HG03432 (cell line): Measurements from ENCODE around the gene OR51B5.
"Not testable (repeated sequence)": the region's sequence is repeated elsewhere in the genome, so short reads cannot be mapped to it uniquely, and the experiment has no call there.

Experiments
- ATAC-seq: cut with Tn5 transposase; IDR thresholded peaks from one replicate; pipeline ENCODE4 v1.9.1; 2021; ENCODE audit warnings: mild to moderate bottlenecking, moderate library complexity; ENCODE audit not compliant: unreplicated experiment

OR51B5 gene, protein sequence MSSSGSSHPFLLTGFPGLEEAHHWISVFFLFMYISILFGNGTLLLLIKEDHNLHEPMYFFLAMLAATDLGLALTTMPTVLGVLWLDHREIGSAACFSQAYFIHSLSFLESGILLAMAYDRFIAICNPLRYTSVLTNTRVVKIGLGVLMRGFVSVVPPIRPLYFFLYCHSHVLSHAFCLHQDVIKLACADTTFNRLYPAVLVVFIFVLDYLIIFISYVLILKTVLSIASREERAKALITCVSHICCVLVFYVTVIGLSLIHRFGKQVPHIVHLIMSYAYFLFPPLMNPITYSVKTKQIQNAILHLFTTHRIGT

DNA sequence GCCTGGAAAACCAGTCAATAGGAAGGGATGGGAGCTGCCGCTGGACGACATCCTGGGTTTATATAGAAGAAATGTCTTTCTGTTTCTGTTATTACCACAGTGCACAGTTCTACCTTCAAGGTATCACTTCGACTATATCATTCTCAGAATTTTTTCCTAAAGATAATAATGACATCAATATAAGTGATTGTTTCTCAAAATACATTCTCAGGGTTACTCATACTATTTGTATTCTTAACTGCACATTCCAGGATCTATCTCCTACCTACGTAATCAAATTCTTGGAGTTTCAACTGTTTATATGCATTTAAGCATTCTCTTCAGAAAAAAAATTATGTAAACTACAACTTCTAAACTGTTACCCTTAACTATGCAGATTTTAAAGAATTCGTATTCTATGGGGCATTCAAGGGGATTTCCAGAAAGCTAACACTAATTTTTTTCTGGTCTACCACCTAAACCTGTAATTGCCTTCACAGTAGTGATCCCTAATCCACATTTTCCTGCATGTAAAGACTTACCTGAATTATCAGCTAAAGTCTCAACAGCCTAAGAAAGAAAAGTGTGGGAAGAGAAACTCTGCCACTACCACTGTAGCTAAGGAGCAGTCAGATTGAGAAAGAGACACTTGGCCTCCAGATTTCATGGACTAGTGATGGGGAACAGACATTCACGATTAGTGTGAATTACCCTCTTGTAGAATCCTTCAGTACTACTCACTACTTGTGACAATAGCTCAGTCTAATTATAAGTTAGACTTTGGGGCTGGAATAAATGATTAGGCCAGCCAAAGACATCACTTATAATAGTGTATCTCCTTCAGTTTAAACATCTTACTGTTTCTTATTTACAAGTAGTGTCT is at the start of gene OR51B5:
TSS of gene OR51B5 (minus strand) at position 51 of the 862 bp plus-strand sequence. CDS start at position 51, 0 bp downstream.
- ATAC-seq = no peak

DNA sequence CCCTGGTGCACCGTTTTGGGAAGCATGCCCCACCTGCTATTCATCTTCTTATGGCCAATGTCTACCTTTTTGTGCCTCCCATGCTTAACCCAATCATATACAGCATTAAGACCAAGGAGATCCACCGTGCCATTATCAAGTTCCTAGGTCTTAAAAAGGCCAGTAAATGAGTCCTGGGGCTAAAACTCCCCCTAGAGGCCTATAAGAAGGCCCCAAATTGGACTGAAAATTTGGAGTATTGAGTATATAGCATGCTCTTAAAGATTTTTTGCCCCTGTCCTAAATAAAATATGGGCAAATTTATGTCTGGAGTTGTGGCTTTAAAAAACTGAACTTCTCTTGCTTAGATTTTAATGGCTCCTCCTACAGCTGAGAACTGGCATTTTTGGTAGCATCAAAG is 46.9 kb upstream of the OR51B5 start:
- no peak for ATAC-seq

DNA sequence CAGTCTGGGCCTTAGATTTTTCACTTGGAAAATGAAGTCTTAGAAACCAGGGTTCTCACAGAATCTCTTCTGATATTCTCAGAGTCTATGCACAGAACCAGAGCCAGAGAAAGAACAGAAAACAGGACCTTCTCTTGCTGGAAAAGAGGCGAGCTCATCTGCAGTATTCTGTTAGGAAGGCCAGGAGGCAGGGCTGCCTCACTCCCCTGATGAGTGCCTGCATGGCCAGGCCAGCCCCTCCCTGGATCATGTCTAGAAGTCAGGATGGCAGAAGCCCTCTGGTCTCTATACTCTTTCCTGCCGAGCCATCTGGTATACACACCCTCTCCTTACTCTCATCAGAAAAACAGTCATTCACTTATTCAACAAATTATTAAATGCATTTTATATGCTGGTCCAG is 41.0 kb upstream of the OR51B5 start:
- ATAC-seq = no peak

DNA sequence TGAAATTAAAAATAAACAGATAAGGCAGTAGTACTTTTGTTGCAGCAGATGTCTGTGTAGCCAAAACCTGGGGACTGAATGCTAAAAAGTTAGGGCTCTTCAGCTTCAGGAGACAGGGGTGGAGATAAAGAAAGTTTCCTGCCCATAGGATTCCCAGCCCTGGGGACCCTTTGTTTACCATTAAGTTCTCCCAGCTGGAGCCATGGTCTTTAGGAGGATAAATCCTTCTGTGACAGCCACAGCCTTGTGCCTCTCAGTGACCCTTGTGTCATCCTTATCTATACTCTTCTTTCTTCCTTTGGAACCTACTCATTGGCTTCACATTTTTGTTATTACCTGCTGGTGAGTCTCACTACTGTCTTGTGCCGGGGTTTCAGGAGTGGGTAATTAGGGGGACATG is 40.3 kb upstream of the OR51B5 start, which contains the start of gene OR51M1:
TSS of gene OR51M1 (plus strand) at position 237 of the 400 bp plus-strand sequence. CDS start 5,587 bp downstream, outside the sequence.
- no peak for ATAC-seq

DNA sequence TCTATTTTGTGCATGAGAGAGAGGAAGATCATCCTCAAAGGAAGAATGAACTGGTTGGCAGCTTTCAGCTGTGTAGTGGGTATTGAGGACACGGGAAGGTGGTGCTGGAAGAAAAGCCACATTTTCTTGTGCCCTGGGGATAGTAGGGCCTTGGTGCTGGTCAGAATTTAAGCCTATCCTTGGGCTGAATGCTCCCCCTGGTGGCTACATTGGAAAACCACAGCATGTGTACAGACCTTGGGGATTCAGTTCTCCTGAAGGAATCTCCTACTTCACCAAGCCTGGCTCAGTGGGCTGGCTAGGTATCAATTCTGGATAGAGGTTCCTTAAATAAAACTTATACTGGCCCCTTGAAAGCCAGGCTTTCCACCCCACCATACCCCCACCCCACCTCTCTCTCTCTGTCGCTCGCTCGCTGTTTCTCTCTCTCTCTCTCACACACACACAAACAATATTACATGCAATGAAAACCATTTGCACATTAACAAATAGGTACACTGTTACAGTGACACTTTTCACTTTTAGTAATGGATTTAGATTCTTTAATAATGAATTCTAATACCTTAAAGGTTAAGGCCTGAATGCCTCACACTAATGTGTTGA is 37.5 kb upstream of the OR51B5 start:
- peak; percentile 92 for ATAC-seq

DNA sequence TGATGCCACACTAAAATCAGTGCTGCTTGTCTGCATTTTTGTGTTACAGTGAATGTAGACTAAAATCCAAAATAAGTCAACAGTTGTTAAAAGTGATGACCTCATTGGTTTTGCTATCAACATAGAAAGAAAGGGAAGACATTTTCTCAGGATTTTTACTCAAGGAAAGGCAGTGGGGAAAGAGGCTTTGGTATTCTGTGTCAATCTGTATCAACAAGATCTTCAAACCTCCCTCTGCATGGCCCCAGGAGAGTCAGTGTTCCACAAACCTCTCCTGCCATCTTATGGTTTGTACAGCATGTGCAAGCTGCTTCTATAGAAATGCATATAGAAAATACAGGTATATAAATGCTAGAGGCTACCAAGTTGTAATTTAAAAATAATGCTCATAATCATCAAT is 26.5 kb upstream of the OR51B5 start:
- peak; percentile 45 for ATAC-seq

DNA sequence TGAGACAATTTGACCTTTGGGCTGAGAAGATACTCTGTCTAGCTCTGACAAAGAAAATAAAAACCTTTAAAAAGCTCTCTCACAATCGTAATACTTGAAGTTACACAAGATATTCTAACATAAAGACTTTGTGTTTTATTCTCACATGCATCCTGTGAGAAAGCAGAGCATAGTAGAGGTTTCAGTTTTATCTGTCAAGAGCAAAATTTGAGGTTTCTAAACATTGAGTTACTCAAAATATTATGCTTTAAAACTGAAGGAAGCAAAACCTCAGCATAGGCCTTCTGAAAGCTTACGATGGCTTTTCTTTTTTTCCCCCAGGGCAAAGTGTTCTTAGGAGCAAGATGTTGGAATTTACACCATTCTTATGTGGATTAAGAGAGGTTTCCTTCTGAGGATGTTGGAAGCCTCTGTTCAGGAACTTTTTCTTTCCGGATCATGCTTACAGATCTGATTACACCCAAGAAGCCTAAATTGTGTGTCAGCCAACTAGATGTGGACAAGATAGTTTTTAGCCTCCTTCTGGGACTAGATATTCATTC is 25.2 kb upstream of the OR51B5 start:
- ATAC-seq = peak; percentile 44

DNA sequence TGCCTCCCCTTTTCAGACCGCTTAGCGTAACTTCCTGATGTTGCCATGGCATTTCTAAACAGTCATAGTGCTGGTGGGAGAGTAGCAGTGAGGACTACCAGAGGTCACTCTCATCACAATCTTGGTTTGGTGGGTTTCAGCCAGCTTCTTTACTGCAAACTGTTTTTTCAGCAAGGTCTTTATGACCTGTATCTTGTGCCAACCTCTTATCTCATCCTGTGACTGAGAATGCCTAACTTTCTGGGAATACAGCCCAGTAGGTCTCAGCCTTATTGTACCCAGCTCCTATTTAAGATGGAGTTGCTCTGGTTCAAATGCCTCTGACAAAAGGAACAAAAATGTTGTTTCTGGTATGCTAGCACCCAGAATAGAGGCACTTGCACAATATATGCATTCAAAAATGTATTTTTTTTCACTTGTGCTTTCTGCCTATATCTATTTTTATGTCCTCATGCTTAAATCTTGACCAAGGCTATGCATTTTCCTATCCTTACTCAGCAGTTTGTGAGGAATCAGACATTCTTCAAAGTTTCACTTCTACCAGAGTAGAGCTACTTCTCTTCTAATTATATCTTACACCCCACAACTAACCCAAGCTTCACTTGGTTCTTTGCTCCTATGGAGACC is 24.2 kb upstream of the OR51B5 start:
- ATAC-seq = no peak

DNA sequence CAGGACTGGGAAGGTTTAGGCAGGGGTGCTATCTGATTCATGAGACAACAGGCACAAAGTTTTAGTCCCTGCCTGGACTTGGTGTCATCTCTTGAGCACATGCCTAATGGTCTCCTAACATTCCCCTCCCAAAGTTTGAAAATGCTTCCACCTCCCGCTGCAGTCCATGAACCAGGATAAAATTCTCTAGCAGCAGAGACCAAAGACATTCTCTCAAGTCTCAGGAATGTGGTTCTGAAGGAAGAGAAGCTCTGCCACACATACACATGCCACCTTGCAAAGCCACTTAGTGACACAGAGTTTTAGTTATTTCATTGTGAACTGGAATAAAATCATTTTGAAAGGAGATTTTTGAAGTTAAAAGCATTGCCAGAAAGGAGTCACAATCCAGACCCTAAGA is 23.5 kb upstream of the OR51B5 start:
- ATAC-seq = no peak

DNA sequence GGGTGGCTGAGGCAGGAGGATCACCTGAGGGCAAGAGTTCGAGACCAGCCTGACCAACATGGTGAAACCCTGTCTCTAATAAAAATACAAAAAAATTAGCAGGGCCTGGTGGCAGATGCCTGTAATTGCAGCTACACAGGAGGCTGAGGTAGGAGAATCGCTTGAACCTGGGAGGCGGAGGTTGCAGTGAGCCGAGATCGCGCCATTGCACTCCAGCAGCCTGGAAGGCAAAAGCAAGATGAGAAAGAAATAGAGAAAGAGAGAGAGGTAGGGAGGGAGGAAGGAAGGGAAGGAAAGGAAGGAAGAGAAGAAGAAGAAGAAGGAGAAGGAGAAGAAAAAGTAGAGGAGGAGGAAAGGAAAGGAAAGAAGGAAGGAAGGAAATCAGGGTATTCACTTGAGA is 23.0 kb upstream of the OR51B5 start:
- not testable (repeated sequence) for ATAC-seq

DNA sequence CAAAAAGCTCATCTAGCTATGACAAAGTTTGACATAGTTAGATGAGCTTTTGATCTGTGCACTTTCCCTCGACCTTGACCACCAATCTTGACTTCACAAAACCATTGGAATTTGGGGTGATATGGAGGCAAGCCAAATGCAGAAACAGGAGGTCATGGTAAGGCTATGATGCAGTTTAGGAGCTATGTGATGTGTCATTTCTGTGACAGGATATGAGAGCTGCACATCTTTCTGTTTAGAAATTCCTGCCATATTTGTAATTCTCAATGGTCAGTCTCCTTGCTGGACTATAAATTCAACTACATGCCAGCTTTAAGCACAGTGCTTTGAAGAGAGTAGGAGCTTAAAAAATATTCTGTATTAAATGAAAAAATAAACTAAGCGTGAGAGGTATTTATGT is 20.9 kb upstream of the OR51B5 start:
- no peak for ATAC-seq

DNA sequence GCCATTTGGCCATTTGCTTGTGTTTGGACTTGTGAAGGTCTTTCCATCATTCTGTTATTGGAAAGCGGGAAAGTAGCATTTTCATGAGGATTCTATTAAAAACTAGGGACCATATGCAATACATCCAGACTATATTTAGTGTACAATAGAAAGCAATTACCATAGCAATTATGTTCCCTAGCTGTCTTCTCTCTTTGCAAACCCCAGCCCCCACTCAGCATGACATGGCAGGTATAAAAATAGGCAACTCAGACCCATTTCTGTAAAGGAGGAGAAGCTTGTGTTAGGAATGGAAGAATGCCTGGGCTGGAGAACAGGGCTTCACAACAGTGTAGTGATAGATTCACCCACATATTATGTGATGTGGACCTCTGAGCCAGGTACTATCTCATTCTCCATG is 20.4 kb upstream of the OR51B5 start:
- ATAC-seq = no peak

DNA sequence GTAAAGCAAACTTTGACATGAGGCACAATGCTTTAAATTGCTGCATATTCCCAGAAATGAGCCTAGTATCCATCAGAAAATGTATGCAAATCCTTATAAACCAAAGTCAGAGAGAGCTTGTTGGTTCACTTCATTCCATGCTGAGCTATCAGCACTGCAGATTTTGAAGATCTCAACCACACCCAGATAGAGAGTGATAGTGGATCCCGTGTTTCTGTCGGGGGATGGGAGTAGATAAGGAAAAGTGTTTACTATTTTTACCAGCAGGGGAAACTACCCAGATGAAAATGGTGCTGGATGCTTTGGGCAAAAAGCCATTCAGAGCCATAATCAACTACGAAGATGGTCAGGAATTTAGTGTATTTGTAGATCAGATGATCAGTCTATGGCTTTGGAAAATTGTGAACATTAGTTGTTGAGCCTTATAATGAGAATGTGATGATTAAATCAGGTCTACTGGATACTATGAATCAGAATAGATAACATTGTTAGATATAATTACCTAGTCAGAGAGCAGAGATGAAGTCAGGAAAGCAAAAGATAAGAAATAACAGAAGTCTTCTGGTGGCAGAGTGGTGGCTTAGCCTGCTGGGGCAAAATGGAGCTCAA is 18.8 kb upstream of the OR51B5 start:
- no peak for ATAC-seq

DNA sequence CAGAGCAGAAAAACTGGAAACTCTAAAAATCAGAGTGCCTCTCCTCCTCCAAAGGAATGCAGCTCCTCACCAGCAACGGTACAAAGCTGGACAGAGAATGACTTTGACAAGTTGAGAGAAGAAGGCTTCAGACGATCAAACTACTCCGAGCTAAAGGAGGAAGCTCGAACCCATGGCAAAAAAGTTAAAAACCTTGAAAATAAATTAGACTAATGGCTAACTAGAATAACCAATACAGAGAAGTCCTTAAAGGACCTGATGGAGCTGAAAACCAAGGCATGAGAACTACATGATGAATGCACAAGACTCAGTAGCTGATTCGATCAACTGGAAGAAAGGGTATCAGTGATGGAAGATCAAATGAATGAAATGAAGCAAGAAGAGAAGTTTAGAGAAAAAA is 12.7 kb upstream of the OR51B5 start:
- ATAC-seq = not testable (repeated sequence)

DNA sequence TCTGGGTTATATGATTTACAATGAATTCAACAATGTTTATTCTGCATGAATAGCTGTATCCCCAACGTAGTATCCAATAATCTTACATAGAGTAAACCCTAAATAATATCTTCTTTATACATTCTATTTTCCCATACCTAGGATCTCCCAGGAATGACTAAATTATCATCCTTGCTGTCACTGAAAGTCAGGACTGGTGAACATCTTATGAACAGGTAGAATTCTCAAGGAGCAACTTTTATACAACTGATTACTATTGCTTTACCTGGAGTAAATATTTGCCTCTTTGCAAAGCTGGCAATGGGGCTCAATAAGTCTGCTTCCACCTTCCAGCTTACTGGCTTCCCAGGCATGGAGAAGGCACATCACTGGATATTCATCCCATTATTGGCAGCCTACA is 7.9 kb upstream of the OR51B5 start, which contains the start of gene OR51B6:
TSS of gene OR51B6 (plus strand) at position 301 of the 400 bp plus-strand sequence. CDS start at position 301, 0 bp downstream.
- ATAC-seq = no peak

DNA sequence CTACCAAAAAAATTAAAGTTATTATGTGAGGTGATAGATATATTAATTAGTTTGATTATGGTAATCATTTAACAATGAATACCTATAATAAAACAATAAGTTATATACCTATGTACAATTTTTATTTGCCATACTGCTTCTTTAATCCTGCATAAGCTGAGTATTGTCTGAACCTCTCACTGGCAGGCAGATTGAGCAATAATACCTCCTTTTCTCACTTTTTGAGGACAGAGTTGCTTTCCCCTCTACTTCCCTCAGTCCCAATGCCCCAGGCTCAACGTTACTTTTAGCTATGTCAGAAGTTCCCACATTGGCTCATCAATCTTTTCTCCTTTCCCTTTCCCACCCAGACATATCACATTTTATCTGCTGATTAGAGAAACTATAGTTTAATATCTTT is 6.2 kb upstream of the OR51B5 start:
- ATAC-seq = no peak

DNA sequence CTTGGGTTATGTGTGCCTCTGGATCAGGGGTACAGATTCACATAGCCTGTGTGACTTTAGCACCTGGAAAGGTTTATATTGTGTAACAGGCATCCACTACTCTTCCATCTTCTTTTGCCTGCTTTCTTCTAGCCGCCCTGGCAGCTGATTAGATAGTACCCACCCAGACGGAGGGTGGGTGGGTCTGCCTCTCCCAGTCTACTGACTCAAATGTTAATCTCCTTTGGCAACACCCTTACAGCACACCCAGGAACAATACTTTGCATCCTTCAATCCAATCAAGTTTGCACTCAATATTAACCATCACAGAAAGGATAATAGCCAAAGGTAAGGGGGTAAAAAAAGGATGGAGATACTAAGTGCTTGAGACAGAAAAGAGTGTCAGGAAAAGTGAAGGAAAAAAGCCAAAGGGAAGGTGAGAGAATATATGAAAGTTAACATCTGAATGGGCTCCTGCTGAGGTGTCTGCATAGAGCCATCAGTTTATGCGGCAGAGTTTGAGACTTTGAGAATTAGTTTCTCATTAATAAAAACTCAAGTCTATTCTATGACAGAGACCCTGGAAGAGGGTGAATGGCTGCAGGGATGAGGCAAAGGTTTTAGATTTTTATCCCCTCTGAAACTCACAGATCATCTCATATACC is 5.3 kb upstream of the OR51B5 start:
- ATAC-seq = no peak

DNA sequence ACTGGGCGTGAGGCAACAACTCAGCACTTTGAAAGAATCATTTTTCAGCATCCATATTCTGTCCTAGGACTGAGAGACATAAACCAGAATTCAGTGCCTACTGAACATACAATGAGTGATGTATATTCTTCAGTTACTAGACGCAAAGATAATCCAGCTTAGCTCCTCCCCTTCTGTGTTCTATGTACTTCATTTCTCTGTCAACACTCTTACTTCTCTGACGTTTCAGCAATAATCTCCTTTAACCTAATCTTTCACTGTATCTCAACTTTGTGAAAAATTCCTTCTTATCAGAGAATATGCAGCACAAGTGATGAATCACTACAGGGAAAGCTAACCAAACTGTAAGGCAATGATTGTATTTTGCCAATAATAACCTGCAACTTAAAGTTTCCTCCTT is 2.5 kb upstream of the OR51B5 start:
- no peak for ATAC-seq

DNA sequence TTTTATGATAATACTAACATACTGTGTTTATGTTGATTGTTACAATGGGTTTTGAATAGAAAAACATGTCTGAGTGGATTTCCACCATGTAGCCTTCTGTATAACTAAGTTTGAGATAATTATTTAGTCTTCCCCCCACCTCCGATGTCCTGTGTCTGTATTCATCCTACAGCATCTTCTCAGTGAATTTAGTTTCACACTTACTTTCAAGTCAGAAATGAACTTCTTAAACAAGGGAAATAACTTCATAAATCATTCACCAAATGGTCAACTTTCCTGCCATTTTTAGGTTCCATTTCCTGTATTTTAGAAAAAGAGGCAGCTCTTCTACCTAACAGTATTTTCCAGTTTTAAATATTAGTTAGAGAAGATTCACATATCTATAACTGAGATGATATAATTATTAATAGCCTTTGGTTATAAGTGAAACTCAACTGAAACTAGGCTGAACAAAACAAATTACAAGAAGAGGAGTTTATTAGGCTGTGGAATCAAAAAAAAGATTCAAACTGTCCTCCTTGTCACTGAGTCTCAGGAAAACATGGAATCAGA is 3.5 kb downstream of the OR51B5 start:
- ATAC-seq = peak; percentile 75

DNA sequence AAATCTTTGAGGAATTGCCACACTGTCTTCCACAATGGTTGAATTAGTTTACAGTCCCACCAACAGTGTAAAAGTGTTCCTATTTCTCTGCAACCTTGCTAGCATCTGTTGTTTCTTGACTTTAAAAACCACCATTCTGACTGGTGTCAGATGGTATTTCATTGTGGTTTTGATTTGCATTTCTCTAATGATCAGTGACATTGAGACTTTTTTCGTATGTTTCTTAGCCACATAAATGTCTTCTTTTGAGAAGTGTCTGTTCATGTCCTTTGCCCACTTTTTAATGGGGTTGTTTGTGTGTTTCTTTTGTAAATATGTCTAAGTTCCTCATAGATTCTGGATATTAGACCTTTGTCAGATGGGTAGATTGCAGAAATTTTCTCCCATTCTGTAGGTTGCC is 6.1 kb downstream of the OR51B5 start:
- not testable (repeated sequence) for ATAC-seq
